ENCODE measurements around the gene TMEM190.
"Not testable (repeated sequence)": the region's sequence is repeated elsewhere in the genome, so short reads cannot be mapped to it uniquely, and the experiment has no call there.

The TMEM190 gene

DNA sequence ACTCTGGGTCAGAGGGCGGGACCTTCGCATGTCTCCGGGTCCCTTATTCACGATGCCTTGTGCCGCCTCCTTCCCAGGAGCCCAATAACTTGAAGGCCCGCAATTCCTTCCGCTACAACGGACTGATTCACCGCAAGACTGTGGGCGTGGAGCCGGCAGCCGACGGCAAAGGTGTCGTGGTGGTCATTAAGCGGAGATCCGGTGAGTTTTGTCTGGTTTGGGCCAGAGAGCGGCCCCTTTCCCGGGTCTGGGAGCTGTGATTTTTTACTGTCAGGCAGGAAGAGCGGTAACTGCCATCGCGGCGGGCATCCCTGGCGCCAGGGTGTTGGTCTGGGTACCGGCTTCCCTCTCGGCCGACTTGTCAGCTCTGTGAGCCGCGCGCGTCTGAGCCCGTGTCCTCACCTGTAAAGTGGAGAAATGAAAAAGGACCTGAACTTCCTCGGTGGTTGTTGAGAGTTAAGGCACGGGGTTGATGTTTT is 9.9 kb downstream of the TMEM190 start:
- Mint-ChIP-seq H3K9me3 (no peaks in the 10 kb centered on the region), H3K27ac (peak overlapping the region; percentile 98), H3K4me3 (peak overlapping the region; percentile 100), H3K27me3 (no peaks in the 10 kb centered on the region), H3K4me1 (peaks cover 53% of the 10 kb centered on the region), H3K36me3 (peaks cover 16% of the 10 kb centered on the region)
- ATAC-seq (ENCODE audit: low read depth), result no peak
- DNase-seq (ENCODE audit: low spot score in 2 of 2), result no peak

DNA sequence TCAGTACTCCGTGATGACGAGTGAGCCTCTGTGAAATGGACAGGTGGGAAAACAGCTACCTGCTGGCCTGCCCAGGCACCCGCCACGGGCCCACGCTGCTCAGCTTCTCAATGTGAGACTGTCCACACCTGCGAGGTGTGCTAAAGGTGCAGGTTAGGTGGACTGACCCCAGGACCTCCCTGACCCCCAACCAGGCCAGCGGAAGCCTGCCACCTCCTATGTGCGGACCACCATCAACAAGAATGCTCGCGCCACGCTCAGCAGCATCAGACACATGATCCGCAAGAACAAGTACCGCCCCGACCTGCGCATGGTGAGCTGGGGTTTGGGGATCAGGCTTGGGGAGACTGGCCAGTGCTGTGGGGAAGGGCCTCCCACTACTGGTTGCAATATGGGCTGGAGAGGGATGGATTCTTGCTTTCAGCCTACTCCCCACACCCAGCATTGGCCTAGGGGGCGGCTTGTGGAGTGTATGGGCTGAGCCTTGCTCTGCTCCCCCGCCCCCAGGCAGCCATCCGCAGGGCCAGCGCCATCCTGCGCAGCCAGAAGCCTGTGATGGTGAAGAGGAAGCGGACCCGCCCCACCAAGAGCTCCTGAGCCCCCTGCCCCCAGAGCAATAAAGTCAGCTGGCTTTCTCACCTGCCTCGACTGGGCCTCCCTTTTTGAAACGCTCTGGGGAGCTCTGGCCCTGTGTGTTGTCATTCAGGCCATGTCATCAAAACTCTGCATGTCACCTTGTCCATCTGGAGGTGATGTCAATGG is 11.3 kb downstream of the TMEM190 start:
- ATAC-seq (ENCODE audit: low read depth) (no peak), DNase-seq (ENCODE audit: low spot score in 2 of 2) (no peak)
- H3K27ac Mint-ChIP-seq, result peak overlapping the region; percentile 45
- H3K4me1 Mint-ChIP-seq, result peaks cover 47% of the 10 kb centered on the region
- no peaks in the 10 kb centered on the region for H3K9me3 Mint-ChIP-seq
- H3K4me3 Mint-ChIP-seq, result peak overlapping the region; percentile 100
- no peaks in the 10 kb centered on the region for H3K27me3 Mint-ChIP-seq
- H3K36me3 Mint-ChIP-seq, result peaks cover 15% of the 10 kb centered on the region

DNA sequence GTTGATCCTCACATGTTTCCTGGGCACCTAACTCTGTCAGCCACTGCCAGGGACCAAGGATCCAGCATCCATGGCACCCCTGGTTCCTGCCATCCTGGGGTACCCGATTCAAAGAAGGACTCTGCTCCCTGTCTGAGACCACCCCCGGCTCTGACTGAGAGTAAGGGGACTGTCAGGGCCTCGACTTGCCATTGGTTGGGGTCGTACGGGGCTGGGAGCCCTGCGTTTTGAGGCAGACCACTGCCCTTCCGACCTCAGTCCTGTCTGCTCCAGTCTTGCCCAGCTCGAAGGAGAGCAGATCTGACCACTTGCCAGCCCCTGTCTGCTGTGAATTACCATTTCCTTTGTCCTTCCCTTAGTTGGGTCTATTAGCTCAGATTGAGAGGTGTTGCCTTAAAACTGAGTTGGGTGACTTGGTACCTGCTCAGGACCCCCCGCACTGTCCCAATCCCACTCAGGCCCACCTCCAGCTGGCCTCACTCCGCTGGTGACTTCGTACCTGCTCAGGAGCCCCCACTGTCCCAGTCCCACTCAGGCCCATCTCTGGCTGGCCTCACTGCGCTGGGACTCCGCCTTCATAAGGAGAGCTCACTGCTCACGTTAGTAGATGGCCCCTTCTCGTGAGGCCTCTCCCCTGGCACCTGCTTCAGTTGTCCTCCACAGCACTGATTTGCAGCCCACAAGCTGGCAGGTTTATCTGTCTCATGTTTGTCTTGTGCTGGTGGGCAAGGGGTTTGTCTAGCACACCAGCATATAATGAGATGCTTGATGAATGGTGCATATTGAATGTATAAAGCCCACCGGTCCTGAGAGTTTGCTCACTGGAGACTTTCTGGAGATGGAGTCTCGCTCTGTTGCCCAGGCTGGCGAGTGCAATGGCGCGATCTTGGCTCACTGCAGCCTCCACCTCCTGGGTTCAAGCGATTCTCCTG is 13.0 kb downstream of the TMEM190 start:
- Mint-ChIP-seq H3K4me3 (no peak overlapping the region), H3K9me3 (no peaks in the 10 kb centered on the region), H3K4me1 (peaks cover 39% of the 10 kb centered on the region), H3K27ac (peak overlapping the region; percentile 78), H3K27me3 (no peaks in the 10 kb centered on the region), H3K36me3 (peaks cover 15% of the 10 kb centered on the region)
- DNase-seq (ENCODE audit: low spot score in 2 of 2), result no peak
- no peak for ATAC-seq (ENCODE audit: low read depth)

DNA sequence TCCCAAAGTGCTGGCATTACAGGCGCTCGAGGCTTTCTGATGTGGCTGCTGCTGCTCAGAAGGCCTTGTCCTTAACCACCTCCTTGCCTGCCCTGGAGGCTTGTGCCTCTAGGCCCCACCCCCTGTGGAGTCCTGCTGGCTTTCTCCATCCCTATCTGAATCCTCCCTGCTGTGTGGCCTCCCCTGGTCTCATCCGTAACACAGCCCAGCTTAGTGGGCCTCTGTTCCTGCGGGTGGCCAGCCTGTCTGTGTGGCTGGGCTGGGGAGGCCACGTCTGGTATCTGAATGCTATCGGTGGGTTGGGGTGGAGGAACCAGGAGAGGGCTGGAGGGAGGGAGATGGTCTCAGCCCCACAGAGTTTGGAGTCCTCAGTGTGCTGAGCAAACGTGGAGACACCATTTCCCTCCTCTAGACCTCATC is 13.8 kb downstream of the TMEM190 start:
- Mint-ChIP-seq H3K36me3 (peaks cover 15% of the 10 kb centered on the region), H3K27me3 (no peaks in the 10 kb centered on the region), H3K4me3 (no peak overlapping the region), H3K9me3 (no peaks in the 10 kb centered on the region), H3K27ac (no peak overlapping the region), H3K4me1 (peaks cover 36% of the 10 kb centered on the region)
- no peak for ATAC-seq (ENCODE audit: low read depth)
- no peak for DNase-seq (ENCODE audit: low spot score in 2 of 2)

DNA sequence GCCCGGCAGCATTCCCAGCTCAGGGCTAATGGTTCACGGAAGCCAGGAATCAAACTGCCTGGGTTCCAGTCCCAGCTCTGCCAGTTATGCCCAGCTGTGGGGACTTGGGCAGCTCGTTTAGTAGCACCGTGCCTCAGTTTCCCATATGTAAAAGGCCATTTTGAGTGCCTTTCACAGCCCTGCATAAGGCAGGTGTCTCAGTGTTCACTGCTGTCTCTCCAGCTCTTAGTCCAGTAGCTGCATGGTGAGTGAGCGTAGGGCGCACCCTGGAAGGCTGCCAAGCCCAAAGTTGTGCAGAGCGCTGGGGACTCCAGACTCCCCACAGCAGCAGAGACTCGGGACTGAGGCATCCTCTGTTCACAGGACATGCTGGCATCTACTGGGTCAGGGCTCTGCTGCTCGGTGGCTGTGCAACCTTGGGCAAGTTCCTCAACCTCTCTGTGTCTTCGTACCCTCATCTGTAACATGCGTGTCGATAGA is 14.6 kb downstream of the TMEM190 start:
- H3K9me3 Mint-ChIP-seq, result no peaks in the 10 kb centered on the region
- DNase-seq (ENCODE audit: low spot score in 2 of 2) (no peak), ATAC-seq (ENCODE audit: low read depth) (no peak)
- no peak overlapping the region for H3K27ac Mint-ChIP-seq
- H3K4me3 Mint-ChIP-seq, result no peak overlapping the region
- peaks cover 13% of the 10 kb centered on the region for H3K36me3 Mint-ChIP-seq
- H3K27me3 Mint-ChIP-seq, result no peaks in the 10 kb centered on the region
- H3K4me1 Mint-ChIP-seq, result peaks cover 33% of the 10 kb centered on the region

DNA sequence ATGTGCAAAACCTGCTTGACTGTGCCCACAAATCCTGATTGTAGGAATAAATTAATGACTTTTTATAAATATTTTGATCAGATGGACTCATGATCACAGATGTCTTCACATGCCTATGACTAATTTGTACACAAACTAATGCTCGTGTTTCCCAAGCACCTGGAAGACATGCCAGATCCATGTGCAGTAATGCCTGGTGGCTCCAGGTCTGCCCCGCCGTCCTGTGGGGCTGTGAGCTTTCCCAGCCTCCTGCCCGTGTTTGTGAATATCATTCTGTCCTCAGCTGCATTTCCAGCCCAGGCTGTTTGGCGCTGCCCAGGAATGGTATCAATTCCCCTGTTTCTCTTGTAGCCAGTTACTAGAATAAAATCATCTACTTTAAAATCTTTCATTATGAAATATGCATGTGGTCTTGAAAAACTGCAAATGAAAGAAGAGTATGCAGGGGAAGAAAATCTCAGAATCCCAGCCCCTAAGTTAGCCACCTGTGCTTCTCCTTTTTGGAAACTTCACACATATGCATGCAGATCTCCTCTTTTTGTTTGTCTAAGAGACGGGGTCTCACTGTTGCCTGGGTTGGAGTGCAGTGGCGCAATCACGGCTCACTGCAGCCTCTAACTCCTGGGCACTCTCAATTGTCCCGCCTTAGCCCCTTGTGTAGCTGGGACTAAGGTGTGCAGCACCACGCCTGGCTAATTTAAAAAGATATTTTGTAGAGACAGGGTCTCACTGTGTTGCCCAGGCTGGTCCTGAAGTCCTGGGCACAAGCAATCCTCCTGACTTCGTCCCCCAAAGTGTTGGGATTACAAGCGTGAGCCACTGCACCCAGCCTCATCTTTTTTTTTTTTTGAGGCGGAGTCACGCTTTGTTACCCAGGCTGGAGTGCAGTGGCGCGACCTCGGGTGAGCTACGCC is 15.3 kb downstream of the TMEM190 start:
- Mint-ChIP-seq H3K27me3 (no peaks in the 10 kb centered on the region), H3K4me3 (no peak overlapping the region), H3K9me3 (no peaks in the 10 kb centered on the region)

DNA sequence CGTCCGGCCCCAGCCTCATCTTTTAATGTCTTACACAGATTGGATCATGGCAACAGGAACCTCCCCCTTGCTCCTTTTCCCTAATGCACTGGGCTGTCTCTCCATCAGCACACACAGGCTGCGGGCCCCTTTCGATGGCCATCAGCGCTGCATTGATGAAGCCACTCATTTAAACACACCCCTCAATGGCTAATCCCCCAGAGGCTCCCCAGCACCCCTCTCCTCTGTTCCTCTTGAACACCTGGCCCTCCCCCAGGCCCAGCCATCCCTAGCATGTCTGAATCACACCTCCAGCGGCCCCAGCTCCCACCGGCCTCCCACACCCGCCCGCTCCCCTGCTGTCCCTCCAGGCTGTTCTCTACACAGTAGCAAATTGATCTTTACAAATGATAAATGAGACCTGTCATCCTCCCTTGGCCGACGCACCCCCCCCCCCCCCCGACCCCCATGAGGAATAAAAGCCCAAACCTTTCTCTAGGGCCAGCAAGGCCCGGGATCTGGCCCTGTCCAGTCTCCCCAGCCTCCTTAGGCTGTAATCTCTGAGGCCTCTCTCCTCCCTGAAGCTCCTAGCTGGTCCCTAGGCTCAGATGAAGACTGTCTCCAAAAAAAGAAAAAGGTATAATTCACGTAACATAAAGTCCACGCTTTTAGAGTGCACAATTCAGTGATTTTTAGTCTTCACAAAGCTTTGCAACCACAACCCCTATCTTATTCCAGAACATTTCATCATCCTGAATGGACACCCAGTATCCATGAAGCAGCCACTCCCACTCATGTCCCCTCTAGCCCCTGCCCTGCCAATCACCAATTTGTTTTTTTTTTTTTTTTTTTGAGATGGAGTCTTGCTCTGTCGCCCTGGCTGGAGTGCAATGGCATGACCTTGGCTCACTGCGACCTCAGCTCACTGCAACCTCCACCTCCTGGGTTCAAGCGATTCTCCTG is 16.5 kb downstream of the TMEM190 start:
- Mint-ChIP-seq H3K4me3 (no peak overlapping the region), H3K9me3 (no peaks in the 10 kb centered on the region), H3K27ac (peak overlapping the region; percentile 35), H3K36me3 (peaks cover 13% of the 10 kb centered on the region), H3K27me3 (no peaks in the 10 kb centered on the region), H3K4me1 (peaks cover 25% of the 10 kb centered on the region)
- DNase-seq (ENCODE audit: low spot score in 2 of 2), result no peak
- ATAC-seq (ENCODE audit: low read depth), result no peak

More for the DNA sequence above, 15.3 kb downstream of the TMEM190 start:
- Mint-ChIP-seq H3K27ac (no peak overlapping the region), H3K36me3 (peaks cover 13% of the 10 kb centered on the region), H3K4me1 (peaks cover 30% of the 10 kb centered on the region)
- ATAC-seq (ENCODE audit: low read depth) (no peak), DNase-seq (ENCODE audit: low spot score in 2 of 2) (no peak)

DNA sequence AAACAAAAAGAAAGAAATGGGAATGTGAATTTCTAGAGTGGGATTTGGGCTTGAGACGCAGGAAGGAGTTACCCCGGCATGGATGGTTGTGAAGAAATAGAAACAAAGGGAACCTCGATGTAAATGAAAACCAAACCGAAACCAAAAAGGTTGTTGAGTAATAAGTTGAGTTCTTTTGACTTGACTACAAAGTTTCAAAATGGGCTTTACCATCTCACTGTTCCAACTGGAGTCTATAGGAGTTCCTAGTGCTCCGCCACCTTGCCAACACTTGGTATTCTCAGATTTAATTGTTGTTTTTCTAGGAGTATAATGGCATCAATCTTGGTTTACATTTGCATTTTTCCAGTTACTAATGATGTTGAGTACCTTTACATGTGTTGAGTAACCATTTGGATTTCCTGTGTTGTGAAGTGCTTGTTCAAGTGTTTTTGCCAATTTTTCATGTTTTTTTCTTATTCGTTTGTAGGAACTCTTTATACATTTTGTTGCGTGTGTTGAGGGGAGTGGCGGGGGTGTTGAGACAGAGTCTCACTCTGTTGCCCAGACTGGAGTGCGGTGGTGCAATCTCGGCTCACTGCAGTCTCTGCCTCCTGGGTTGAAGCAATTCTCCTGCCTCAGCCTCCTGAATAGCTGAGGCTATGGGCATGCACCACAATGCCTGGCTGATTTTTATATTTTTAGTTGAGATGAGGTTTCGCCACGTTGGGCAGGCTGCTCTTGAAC is 21.7 kb downstream of the TMEM190 start:
- Mint-ChIP-seq H3K4me1 (peaks cover 6% of the 10 kb centered on the region), H3K4me3 (no peak overlapping the region), H3K36me3 (peaks cover 8% of the 10 kb centered on the region), H3K27me3 (no peaks in the 10 kb centered on the region), H3K27ac (no peak overlapping the region), H3K9me3 (no peaks in the 10 kb centered on the region)
- ATAC-seq (ENCODE audit: low read depth) (no peak), DNase-seq (ENCODE audit: low spot score in 2 of 2) (no peak)

DNA sequence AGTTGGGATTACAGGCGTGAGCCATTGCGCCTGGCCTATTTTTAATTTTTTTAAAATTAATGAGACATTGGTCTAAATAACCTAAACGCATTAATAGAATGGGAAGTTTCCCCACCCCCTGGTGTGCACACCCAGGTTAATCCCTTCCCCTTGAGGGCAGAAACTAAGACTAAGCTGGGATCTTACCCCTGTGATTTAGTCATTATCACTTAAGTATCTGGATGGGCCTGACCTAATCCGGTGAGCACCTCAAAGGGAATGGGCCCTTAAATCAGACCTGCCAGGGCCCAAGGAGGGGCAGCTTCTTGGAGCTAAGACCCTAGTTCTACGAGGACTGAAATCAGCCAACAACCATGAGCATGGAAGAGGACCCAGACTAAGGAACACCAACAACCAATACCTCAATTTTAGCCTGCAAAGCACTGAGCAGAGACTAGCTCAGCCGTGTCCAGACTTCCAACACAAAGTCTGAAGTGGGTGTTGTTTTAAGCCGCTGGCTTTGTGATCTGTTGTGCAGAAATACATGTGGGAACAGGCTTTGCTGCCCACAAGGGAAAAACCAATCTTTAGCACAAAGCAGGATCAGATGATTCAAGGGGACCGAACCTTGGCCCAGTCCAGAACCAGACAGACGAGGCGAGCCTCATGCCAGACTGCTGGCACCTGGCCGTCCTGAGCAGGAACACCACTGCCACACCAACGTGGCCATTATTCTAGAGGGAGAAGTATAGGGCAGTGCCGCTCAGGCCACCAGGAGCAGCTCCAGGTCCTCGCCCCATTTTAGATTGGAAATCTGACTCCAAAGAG is 23.9 kb downstream of the TMEM190 start:
- Mint-ChIP-seq H3K4me3 (no peak overlapping the region), H3K27ac (no peak overlapping the region), H3K4me1 (peaks cover 7% of the 10 kb centered on the region), H3K27me3 (no peaks in the 10 kb centered on the region), H3K36me3 (peaks cover 12% of the 10 kb centered on the region), H3K9me3 (no peaks in the 10 kb centered on the region)
- DNase-seq (ENCODE audit: low spot score in 2 of 2), result no peak
- no peak for ATAC-seq (ENCODE audit: low read depth)

DNA sequence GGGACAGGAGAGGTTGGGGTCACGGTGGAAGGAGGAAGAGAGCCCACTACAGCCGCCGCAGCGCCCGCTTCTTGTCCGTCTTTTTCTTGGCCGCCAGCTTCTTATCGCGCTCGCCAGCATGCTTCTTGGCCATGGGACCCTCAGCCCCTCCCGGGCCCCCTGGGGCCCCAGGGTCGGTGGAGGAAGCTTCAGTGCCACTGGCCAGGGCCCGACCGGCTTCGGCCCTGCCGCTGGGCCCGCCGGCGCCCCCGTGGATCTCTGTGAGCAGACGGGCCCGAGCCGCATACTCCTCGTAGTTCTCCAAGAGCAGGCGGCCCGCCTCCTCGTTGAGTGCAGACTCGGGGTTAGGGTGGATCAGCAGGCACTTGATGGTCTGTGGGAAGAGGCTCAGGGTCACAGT is 24.8 kb downstream of the TMEM190 start:
- Mint-ChIP-seq H3K4me1 (peaks cover 14% of the 10 kb centered on the region), H3K36me3 (peaks cover 19% of the 10 kb centered on the region)
- not testable (repeated sequence) for H3K27ac Mint-ChIP-seq; H3K9me3 Mint-ChIP-seq; H3K27me3 Mint-ChIP-seq; ATAC-seq (ENCODE audit: low read depth); H3K4me3 Mint-ChIP-seq; DNase-seq (ENCODE audit: low spot score in 2 of 2)

DNA sequence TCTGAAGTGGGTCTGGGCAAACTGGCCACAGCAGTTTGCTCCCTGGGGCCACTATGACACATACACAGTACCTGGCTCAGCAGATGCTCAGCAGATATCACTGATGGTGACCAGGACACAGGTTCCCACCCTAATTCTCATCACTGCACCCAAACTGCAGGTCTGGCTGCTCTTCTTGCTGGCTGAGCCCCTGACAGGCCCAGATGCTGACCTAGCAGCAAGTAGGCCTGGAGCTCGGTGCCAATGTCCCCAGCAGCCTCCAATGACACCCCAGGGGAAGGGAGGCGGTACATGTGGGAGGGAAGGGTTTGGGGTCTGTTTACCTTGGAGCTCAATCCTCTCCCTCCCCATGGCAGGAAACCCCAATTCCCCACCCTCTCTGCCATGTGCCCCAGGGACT is 25.9 kb downstream of the TMEM190 start:
- Mint-ChIP-seq H3K27me3 (no peaks in the 10 kb centered on the region), H3K4me1 (peaks cover 18% of the 10 kb centered on the region), H3K36me3 (peaks cover 22% of the 10 kb centered on the region), H3K4me3 (no peak overlapping the region), H3K27ac (no peak overlapping the region), H3K9me3 (no peaks in the 10 kb centered on the region)
- no peak for DNase-seq (ENCODE audit: low spot score in 2 of 2)
- ATAC-seq (ENCODE audit: low read depth), result no peak
